Chondrocyte (in vitro differentiated cells): Measurements from ENCODE around the gene CD82. TPM values are rescaled to one million over a fixed set of nuclear protein-coding genes. Genes with fewer than 3 reads are reported as not detected.

Source experiments
- DNase-seq: peaks from one replicate; pipeline ENCODE4 v3.0.0; 2021; ENCODE audit warnings: mixed read lengths, low spot score
- H3K27ac Mint-ChIP-seq: one replicate; pipeline ENCODE4 v1.8.0; 2021; ENCODE audit warnings: mild to moderate bottlenecking, moderate library complexity, mixed read lengths; ENCODE audit not compliant: unreplicated experiment
- H3K27me3 Mint-ChIP-seq: 2 replicates; pipeline ENCODE4 v1.8.0; 2021; ENCODE audit warnings: low read depth, mixed read lengths
- H3K36me3 Mint-ChIP-seq: 2 replicates; pipeline ENCODE4 v1.8.0; 2021; ENCODE audit warnings: low read depth, mixed read lengths
- H3K4me1 Mint-ChIP-seq: 2 replicates; pipeline ENCODE4 v1.8.0; 2021; ENCODE audit warnings: low read depth, mild to moderate bottlenecking, mixed read lengths
- H3K4me3 Mint-ChIP-seq: one replicate; pipeline ENCODE4 v1.8.0; 2021; ENCODE audit warnings: mild to moderate bottlenecking, moderate library complexity, mixed read lengths; ENCODE audit not compliant: unreplicated experiment
- H3K9me3 Mint-ChIP-seq: 2 replicates; pipeline ENCODE4 v1.8.0; 2021; ENCODE audit warnings: low read depth, mixed read lengths
- total RNA-seq: library from RNA; stranded (reverse); gene quantifications from 3 replicates; pipeline ENCODE4 v1.2.1, GENCODE V29; 2021
- TF ChIP-seq, protein P1 (sequence below): fragments of 200-600 bp; sonication (generic); IDR thresholded peaks from 2 replicates; pipeline ENCODE4 v1.5.0; 2021; ENCODE audit warnings: antibody characterized with exemption, mild to moderate bottlenecking, moderate library complexity

The CD82 gene
- total RNA-seq, 1 donor from 2014 or later, result 14.4 TPM

DNA sequence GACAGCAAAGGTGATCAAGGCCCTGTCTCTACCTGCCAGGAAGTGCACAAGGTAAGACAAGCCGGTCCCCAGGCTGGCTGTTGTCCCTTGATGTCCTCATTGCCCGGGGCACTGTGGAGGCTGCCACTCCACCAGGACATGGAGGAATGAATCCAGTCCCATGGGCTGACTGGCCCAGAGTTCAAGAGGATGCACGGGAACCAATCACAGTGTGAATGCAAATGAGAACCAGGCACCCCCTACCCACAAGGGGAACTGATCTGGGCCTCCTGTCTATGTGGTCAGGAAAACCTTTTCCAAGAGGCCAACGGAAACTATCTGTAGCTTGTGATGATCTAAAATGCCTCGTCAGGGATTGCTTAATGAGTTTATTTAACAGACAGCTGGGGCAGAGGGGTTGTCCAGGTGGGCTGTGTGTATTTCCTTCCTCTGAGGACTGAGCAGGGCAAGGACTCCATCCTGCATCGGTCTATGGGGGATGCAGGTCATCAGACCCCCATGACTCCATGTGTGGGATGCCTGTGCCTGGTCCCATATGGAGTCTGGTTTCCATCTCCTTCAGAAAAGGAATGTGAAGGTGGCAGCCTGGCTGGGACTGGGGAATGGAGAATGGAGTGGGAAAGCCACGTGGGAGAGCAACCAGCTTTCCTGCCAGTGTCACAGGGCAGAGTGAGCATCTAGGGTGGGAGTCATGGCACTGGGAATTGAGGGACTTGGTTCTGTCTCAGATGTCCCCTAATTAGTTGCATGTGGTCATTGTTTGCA lies 60.5 kb downstream of the CD82 start:
- peaks cover 8% of the 10 kb centered on the region for H3K27me3 Mint-ChIP-seq
- no peak overlapping the region for H3K27ac Mint-ChIP-seq
- peaks cover 4% of the 10 kb centered on the region for H3K9me3 Mint-ChIP-seq
- peak; percentile 67 for DNase-seq
- TF ChIP-seq, protein P1, sequence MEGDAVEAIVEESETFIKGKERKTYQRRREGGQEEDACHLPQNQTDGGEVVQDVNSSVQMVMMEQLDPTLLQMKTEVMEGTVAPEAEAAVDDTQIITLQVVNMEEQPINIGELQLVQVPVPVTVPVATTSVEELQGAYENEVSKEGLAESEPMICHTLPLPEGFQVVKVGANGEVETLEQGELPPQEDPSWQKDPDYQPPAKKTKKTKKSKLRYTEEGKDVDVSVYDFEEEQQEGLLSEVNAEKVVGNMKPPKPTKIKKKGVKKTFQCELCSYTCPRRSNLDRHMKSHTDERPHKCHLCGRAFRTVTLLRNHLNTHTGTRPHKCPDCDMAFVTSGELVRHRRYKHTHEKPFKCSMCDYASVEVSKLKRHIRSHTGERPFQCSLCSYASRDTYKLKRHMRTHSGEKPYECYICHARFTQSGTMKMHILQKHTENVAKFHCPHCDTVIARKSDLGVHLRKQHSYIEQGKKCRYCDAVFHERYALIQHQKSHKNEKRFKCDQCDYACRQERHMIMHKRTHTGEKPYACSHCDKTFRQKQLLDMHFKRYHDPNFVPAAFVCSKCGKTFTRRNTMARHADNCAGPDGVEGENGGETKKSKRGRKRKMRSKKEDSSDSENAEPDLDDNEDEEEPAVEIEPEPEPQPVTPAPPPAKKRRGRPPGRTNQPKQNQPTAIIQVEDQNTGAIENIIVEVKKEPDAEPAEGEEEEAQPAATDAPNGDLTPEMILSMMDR, result no peak
- H3K4me1 Mint-ChIP-seq, result peaks cover 23% of the 10 kb centered on the region
- H3K4me3 Mint-ChIP-seq, result no peak overlapping the region
- no peaks in the 10 kb centered on the region for H3K36me3 Mint-ChIP-seq

DNA sequence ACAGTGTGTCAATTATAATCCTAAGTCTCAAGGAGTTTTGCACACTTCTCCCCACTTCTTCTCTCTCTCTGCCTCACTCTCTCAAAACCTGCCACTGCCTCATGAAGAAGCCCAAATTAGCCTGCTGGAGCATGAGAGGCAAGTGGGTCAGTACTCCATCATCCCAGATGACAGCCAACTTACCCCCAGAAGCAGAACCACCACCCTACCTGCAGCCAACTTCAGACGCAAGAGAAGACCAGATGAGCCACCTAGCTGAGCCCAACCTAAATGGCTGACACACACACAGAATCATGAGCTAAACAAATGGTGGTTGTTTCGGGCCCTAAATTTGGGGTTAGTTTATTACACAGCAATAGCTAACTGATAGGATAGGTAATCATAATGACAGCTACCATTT lies 61.2 kb downstream of the CD82 start:
- Mint-ChIP-seq H3K4me3 (no peak overlapping the region), H3K9me3 (peaks cover 4% of the 10 kb centered on the region), H3K27me3 (peaks cover 4% of the 10 kb centered on the region), H3K36me3 (no peaks in the 10 kb centered on the region), H3K27ac (no peak overlapping the region), H3K4me1 (peaks cover 19% of the 10 kb centered on the region)
- TF ChIP-seq, protein P1, result no peak
- DNase-seq, result no peak

DNA sequence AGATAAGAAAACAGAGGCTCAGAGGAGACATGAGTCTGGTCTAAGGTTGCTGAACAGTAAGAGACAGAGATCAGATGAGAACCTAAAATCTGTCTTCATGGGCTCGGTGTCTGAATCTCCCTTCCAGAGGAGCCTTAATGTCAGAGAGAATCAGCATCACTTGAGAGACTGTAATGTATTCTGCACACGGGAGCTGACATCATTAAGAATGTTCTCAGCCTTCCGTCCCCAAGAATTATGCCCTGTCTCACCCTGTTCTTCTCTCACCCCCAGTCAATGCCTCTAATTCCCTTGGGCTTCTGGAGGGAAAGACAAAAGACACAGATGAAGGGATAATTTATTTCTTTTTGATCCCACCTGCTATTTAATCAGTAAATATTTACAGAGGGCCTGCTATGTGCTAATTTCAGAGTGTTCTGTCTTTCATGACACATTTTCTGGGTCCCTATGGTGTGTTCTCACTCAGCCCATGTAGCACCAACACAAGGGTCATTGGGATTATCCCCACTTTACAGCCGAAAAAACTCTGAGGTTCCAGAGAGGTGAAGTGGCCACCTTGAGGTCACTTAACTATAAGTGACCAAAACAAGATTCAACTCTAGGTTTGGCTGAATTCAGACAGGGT lies 61.8 kb downstream of the CD82 start:
- Mint-ChIP-seq H3K27me3 (peaks cover 4% of the 10 kb centered on the region), H3K4me3 (no peak overlapping the region), H3K9me3 (peaks cover 4% of the 10 kb centered on the region), H3K4me1 (peaks cover 19% of the 10 kb centered on the region), H3K36me3 (no peaks in the 10 kb centered on the region), H3K27ac (no peak overlapping the region)
- TF ChIP-seq, protein P1, result no peak
- DNase-seq, result no peak

DNA sequence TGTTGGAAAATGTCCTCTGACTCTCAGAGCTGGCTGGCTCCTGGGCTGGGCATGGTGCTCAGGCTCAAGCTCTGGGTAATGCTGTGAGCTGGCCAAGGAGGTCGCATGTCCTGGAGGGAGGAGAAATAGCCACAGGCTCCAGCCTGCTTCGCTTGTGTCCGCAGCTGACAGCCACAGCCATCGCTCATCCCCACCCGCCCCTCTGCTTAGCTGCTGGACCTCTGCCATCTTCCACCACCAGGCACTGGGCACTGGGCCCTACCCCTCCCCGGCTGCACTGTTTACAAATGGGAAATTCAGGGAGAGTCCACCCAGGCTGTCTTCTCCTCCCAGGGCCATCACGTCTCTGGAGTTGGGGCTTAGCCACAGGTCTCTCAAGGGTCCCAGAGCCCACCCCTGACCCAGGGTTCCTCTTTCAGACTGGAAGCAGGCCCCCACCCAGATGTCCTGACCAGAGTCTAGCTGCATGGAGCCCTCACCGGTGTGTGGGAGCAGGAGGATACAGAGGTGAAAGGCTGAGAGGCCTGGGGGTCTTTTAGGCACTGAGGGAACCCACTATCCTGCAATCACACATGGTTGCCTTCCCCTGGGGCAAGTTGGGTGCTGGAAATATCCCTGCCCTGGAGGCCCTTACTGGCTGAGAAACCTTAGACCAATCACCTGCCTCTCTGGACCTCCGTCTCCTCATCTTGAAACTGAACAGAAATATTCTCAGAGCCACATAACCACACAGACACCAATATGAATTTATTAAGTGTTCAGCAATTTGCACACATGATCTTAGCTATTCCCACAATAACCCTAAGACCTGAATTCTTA lies 62.7 kb downstream of the CD82 start:
- H3K4me1 Mint-ChIP-seq, result peaks cover 23% of the 10 kb centered on the region
- no peak overlapping the region for H3K4me3 Mint-ChIP-seq
- H3K9me3 Mint-ChIP-seq, result peaks cover 4% of the 10 kb centered on the region
- peaks cover 7% of the 10 kb centered on the region for H3K27me3 Mint-ChIP-seq
- DNase-seq, result peak; percentile 81
- TF ChIP-seq, protein P1, result peak; percentile 41
- H3K27ac Mint-ChIP-seq, result no peak overlapping the region
- no peaks in the 10 kb centered on the region for H3K36me3 Mint-ChIP-seq
